HepG2 (cell line): ENCODE results near the gene FGF19. TPM values are rescaled to one million over a fixed set of nuclear protein-coding genes. Genes with fewer than 3 reads are reported as not detected.
A peak's percentile ranks its signal among the peaks of the same experiment; 100 is the strongest.

Experiments
- AKAP8 ChIP-seq: sonication (generic); formaldehyde crosslinking; IDR thresholded peaks from 2 replicates; pipeline ENCODE4 v1.5.1; 2020; ENCODE audit warnings: mild to moderate bottlenecking, missing genetic modification reagents
- ARNTL ChIP-seq: sonication (generic); formaldehyde crosslinking; IDR thresholded peaks from 2 replicates; pipeline ENCODE4 v1.4.0; 2020; ENCODE audit warnings: mild to moderate bottlenecking, missing genetic modification reagents
- CERS6 ChIP-seq: sonication (generic); formaldehyde crosslinking; IDR thresholded peaks from 2 replicates; pipeline ENCODE4 v1.5.0; 2020; ENCODE audit warnings: missing genetic modification reagents
- DR1 ChIP-seq: sonication (generic); formaldehyde crosslinking; IDR thresholded peaks from 2 replicates; pipeline ENCODE4 v1.8.0; 2021; ENCODE audit warnings: mild to moderate bottlenecking, missing genetic modification reagents, inconsistent platforms
- NCOA2 ChIP-seq: sonication (generic); formaldehyde crosslinking; IDR thresholded peaks from 2 replicates; pipeline ENCODE4 v1.8.0; 2022; ENCODE audit warnings: inconsistent platforms
- NFKBIZ ChIP-seq: IDR thresholded peaks from 2 replicates; pipeline ENCODE4 v1.6.1; 2018; ENCODE audit warnings: missing genetic modification reagents, missing compliant biosample characterization
- RFX3 ChIP-seq: IDR thresholded peaks from 2 replicates; pipeline ENCODE4 v1.6.1; 2016; ENCODE audit warnings: missing biosample characterization, missing genetic modification reagents
- SMAD9 ChIP-seq: sonication (generic); formaldehyde crosslinking; IDR thresholded peaks from 2 replicates; pipeline ENCODE4 v1.5.1; 2020; ENCODE audit warnings: mild to moderate bottlenecking, missing genetic modification reagents
- ZBTB33 ChIP-seq: sonication (generic); formaldehyde crosslinking; IDR thresholded peaks from 2 replicates; pipeline ENCODE4 v1.4.0; 2020; ENCODE audit warnings: missing genetic modification reagents
- ZGPAT ChIP-seq: IDR thresholded peaks from 2 replicates; pipeline ENCODE4 v1.6.1; 2016; ENCODE audit warnings: mild to moderate bottlenecking
- ZNF333 ChIP-seq: sonication (generic); formaldehyde crosslinking; IDR thresholded peaks from 2 replicates; pipeline ENCODE4 v1.4.0; 2020; ENCODE audit warnings: mild to moderate bottlenecking, missing genetic modification reagents, borderline replicate concordance
- ZNF350 ChIP-seq: sonication (generic); formaldehyde crosslinking; IDR thresholded peaks from 2 replicates; pipeline ENCODE4 v1.4.0; 2020; ENCODE audit warnings: mild to moderate bottlenecking, low read depth, missing genetic modification reagents, borderline replicate concordance
- ZNF558 ChIP-seq: sonication (generic); formaldehyde crosslinking; IDR thresholded peaks from 2 replicates; pipeline ENCODE4 v1.9.0; 2022; ENCODE audit warnings: mild to moderate bottlenecking, missing genetic modification reagents, borderline replicate concordance
- ZNF720 ChIP-seq: sonication (generic); formaldehyde crosslinking; IDR thresholded peaks from 2 replicates; pipeline ENCODE4 v1.4.0; 2020; ENCODE audit warnings: missing genetic modification reagents
- ZNF766 ChIP-seq: sonication (generic); formaldehyde crosslinking; IDR thresholded peaks from 2 replicates; pipeline ENCODE4 v1.5.0; 2020; ENCODE audit warnings: missing genetic modification reagents, borderline replicate concordance
- polyA plus RNA-seq, 8 experiments: library from polyadenylated mRNA; depleted of rRNA in 3 of 8; stranded (reverse) in 7 of 8; unstranded in 1 of 8; fragments of >200 nt; fragmentation: Illumina TruSeq in 4 of 8; extraction: Trizol in 4 of 8; gene quantifications; 2 replicates each; pipeline versions ENCODE4 v1.2.1 to v1.2.3, GENCODE V29; 2011 to 2016; ENCODE audit warnings: low read depth in 4 of 8, missing spikeins in 1 of 8, mixed read lengths in 1 of 8; ENCODE audit not compliant: insufficient read depth in 1 of 8
- total RNA-seq, 5 experiments: library from RNA; depleted of rRNA; stranded (reverse); fragments of >200 nt; fragmentation: Illumina TruSeq; extraction: Trizol; gene quantifications; 2 replicates each; pipeline ENCODE4 v1.2.3, GENCODE V29; 2016; ENCODE audit warnings: low read depth in 1 of 5
- TF ChIP-seq, protein P1 (sequence below): sonication (generic); formaldehyde crosslinking; IDR thresholded peaks from 2 replicates; pipeline ENCODE4 v1.4.0; 2020; ENCODE audit warnings: missing genetic modification reagents, mild to moderate bottlenecking, borderline replicate concordance
- TF ChIP-seq, protein P2 (sequence below): sonication (generic); formaldehyde crosslinking; IDR thresholded peaks from 2 replicates; pipeline ENCODE4 v1.4.0; 2020; ENCODE audit warnings: missing genetic modification reagents
- TF ChIP-seq, protein P3 (sequence below): sonication (generic); formaldehyde crosslinking; IDR thresholded peaks from 2 replicates; pipeline ENCODE4 v1.8.0; 2022; ENCODE audit warnings: mild to moderate bottlenecking, missing genetic modification reagents; ENCODE audit not compliant: insufficient replicate concordance

FGF19 gene
- total and polyA plus RNA-seq, 2 of the 13 experiments (the other 11 are each of a cell fraction or from before 2014, with no cell fraction given), result 0.07 TPM; not detected in 1

DNA sequence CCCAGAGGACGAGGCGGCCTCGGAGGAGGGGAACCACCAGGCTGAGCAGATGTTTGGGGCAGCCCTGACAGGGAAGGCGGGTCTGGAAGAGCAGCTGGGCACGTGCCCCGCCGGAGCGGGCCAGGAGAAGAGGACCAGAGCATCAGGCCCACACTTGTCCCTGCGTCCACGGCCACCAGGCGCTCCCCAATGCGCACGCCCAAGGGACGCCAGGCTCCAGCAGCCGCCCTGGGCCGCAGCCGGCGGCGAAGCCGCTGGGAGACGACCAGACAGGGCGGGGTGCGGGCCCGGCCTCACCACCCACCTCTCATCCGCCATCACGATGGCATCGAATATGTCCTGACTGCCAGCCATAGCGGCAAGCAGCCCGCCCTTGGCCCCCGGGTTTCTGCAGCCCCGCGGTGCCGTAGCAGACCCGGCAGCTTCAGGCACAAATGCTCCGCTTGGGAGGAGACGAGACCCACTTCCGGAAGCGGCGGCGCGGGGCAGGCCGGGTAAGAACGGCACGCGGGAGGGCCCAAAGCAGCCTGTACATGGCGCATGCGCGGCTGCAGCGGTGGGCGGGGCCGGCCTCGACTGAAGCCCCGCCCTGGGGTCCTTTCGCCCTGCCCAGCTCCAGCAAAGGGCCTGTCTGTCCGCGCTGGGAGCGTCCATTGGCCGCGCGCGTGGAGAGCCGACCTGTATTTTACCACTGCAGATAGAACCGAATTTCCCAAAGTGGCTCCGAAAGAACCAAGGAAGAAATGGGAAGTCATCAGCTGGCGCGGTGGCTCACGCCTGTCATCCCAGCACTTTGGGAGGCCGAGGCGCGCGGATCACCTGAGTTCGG, 28.7 kb downstream of the FGF19 start, which contains the start of gene LTO1 (continued):
- TF ChIP-seq, protein P1, sequence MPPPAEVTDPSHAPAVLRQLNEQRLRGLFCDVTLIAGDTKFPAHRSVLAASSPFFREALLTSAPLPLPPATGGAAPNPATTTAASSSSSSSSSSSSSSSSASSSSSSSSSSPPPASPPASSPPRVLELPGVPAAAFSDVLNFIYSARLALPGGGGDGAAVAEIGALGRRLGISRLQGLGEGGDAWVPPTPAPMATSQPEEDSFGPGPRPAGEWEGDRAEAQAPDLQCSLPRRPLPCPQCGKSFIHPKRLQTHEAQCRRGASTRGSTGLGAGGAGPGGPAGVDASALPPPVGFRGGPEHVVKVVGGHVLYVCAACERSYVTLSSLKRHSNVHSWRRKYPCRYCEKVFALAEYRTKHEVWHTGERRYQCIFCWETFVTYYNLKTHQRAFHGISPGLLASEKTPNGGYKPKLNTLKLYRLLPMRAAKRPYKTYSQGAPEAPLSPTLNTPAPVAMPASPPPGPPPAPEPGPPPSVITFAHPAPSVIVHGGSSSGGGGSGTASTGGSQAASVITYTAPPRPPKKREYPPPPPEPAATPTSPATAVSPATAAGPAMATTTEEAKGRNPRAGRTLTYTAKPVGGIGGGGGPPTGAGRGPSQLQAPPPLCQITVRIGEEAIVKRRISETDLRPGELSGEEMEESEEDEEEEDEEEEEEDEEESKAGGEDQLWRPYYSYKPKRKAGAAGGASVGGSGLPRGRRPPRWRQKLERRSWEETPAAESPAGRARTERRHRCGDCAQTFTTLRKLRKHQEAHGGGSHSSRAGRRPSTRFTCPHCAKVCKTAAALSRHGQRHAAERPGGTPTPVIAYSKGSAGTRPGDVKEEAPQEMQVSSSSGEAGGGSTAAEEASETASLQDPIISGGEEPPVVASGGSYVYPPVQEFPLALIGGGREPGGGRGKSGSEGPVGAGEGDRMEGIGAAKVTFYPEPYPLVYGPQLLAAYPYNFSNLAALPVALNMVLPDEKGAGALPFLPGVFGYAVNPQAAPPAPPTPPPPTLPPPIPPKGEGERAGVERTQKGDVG (CRISPR knock-in tag), result no peak
- TF ChIP-seq, protein P2, sequence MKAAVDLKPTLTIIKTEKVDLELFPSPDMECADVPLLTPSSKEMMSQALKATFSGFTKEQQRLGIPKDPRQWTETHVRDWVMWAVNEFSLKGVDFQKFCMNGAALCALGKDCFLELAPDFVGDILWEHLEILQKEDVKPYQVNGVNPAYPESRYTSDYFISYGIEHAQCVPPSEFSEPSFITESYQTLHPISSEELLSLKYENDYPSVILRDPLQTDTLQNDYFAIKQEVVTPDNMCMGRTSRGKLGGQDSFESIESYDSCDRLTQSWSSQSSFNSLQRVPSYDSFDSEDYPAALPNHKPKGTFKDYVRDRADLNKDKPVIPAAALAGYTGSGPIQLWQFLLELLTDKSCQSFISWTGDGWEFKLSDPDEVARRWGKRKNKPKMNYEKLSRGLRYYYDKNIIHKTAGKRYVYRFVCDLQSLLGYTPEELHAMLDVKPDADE, result no peak
- peak; percentile 32 for TF ChIP-seq SMAD9 (CRISPR knock-in tag)
- TF ChIP-seq ZBTB33 (CRISPR knock-in tag), result peak; percentile 3; the same call in 1 of the 2 replicates
- peak; percentile 92 for TF ChIP-seq ZNF350 (CRISPR knock-in tag)
- no peak for TF ChIP-seq NFKBIZ (CRISPR knock-in tag)
- no peak; the same call in none of the 2 replicates for TF ChIP-seq NCOA2
- no peak for TF ChIP-seq ZNF720 (CRISPR knock-in tag)
- no peak; the same call in 1 of the 2 replicates for TF ChIP-seq ZNF333 (CRISPR knock-in tag)
- TF ChIP-seq, protein P3, sequence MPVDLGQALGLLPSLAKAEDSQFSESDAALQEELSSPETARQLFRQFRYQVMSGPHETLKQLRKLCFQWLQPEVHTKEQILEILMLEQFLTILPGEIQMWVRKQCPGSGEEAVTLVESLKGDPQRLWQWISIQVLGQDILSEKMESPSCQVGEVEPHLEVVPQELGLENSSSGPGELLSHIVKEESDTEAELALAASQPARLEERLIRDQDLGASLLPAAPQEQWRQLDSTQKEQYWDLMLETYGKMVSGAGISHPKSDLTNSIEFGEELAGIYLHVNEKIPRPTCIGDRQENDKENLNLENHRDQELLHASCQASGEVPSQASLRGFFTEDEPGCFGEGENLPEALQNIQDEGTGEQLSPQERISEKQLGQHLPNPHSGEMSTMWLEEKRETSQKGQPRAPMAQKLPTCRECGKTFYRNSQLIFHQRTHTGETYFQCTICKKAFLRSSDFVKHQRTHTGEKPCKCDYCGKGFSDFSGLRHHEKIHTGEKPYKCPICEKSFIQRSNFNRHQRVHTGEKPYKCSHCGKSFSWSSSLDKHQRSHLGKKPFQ (CRISPR knock-in tag), result no peak
- 0 out of 2 replicates have a peak, but pooled peaks have one; percentile 38 for TF ChIP-seq CERS6
- no peak for TF ChIP-seq ZNF558 (CRISPR knock-in tag)
- TF ChIP-seq DR1 (CRISPR knock-in tag), result peak; percentile 73; the same call in 1 of the 2 replicates
- TF ChIP-seq RFX3 (CRISPR knock-in tag), result no peak
- TF ChIP-seq AKAP8, result no peak
- TF ChIP-seq ZNF766 (CRISPR knock-in tag), result no peak
- peak; percentile 52 for TF ChIP-seq ARNTL
- TF ChIP-seq ZGPAT (CRISPR knock-in tag), result peak; percentile 91
